Measurements from ENCODE around the gene AKT1S1. TPM values are rescaled to one million over a fixed set of nuclear protein-coding genes. Genes with fewer than 3 reads are reported as not detected.

The AKT1S1 gene
- total and polyA plus RNA-seq, 2 of the 13 experiments (the other 11 are each of a cell fraction or from before 2014, with no cell fraction given), result 13.5 to 27.8 TPM

DNA sequence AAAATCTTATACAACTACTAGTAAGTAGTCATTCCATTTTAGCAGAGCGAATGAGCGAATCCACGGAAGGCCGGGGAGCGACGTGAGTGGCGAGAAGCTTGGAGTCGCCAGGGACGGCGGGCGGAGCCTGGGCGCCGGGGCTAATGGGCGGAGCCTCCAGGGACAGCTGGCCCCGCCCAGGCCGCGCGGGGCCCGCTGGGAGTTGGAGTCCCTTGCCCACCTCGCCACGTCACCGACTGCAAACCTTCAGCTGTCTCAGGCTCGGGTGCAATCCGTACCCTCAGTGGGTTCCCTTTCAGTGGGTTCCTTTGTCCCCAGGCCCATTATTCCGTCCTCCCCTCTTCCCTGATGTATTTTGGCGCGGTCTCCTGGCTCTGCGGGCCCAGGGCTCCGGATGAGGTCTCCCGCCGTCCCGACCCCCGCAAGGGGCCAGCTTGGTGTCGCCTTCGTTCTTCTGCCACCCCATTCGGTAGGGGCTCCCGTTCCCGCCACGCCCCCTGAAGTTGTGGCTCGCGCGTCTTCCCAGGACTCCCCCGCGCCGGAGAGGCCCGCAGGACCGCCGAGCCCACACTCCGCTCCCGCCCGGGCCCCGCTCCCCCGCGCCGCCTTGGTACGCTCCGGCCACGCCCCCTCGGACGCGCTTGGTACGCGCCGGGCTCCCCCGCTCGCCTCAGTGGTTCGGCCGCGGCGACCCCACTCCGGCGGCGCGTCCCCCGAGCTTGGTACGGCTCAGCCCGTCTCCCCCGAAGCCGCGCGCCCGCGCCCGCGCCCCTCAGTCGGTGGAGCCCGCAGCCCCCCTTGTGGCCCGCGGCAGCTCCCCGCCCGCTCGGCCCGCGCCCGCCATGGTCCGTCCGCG, 26.4 kb downstream of the AKT1S1 start, which contains the start of gene PTOV1 (continued):
- TF ChIP-seq ZNF609 (CRISPR knock-in tag; IDR thresholded peaks at IDR 0.05; ENCODE audit: borderline replicate concordance) (peak; percentile 21; the same call in 1 of the 2 replicates), ZNF136 (CRISPR knock-in tag; IDR thresholded peaks at IDR 0.05; ENCODE audit: low read depth) (no peak), THRA (CRISPR knock-in tag; IDR thresholded peaks at IDR 0.05; ENCODE audit: borderline replicate concordance) (no peak), KLF15 (CRISPR knock-in tag; IDR thresholded peaks at IDR 0.05; ENCODE audit: borderline replicate concordance) (peak; percentile 89), THAP7 (CRISPR knock-in tag; IDR thresholded peaks at IDR 0.05) (peak; percentile 38; the same call in 1 of the 2 replicates), PITX1 (CRISPR knock-in tag; IDR thresholded peaks at IDR 0.05) (peak; percentile 57; the same call in 1 of the 2 replicates), GMEB1 (CRISPR knock-in tag; IDR thresholded peaks at IDR 0.05; ENCODE audit: borderline replicate concordance) (peak; percentile 78), SALL2 (CRISPR knock-in tag; IDR thresholded peaks at IDR 0.05) (no peak)
- TF ChIP-seq, protein P1, sequence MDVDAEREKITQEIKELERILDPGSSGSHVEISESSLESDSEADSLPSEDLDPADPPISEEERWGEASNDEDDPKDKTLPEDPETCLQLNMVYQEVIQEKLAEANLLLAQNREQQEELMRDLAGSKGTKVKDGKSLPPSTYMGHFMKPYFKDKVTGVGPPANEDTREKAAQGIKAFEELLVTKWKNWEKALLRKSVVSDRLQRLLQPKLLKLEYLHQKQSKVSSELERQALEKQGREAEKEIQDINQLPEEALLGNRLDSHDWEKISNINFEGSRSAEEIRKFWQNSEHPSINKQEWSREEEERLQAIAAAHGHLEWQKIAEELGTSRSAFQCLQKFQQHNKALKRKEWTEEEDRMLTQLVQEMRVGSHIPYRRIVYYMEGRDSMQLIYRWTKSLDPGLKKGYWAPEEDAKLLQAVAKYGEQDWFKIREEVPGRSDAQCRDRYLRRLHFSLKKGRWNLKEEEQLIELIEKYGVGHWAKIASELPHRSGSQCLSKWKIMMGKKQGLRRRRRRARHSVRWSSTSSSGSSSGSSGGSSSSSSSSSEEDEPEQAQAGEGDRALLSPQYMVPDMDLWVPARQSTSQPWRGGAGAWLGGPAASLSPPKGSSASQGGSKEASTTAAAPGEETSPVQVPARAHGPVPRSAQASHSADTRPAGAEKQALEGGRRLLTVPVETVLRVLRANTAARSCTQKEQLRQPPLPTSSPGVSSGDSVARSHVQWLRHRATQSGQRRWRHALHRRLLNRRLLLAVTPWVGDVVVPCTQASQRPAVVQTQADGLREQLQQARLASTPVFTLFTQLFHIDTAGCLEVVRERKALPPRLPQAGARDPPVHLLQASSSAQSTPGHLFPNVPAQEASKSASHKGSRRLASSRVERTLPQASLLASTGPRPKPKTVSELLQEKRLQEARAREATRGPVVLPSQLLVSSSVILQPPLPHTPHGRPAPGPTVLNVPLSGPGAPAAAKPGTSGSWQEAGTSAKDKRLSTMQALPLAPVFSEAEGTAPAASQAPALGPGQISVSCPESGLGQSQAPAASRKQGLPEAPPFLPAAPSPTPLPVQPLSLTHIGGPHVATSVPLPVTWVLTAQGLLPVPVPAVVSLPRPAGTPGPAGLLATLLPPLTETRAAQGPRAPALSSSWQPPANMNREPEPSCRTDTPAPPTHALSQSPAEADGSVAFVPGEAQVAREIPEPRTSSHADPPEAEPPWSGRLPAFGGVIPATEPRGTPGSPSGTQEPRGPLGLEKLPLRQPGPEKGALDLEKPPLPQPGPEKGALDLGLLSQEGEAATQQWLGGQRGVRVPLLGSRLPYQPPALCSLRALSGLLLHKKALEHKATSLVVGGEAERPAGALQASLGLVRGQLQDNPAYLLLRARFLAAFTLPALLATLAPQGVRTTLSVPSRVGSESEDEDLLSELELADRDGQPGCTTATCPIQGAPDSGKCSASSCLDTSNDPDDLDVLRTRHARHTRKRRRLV (CRISPR knock-in tag; IDR thresholded peaks at IDR 0.05), result no peak; the same call in 1 of the 2 replicates
